NCI-H1694 treated with DMSO at 0.1 percent for 48 hours (cell line): ENCODE results near the gene WDR83.
A peak's percentile ranks its signal among the peaks of the same experiment; 100 is the strongest.
"Not testable (repeated sequence)": the region's sequence is repeated elsewhere in the genome, so short reads cannot be mapped to it uniquely, and the experiment has no call there.

Experiments used
- DNase-seq: peaks from one replicate; lab custom pipeline; 2025; lab: John Stamatoyannopoulos, UW

Gene WDR83

GRCh38 chr19:12656899-12657571 lies 9.6 kb upstream of the WDR83 start:
- no peak for DNase-seq

DNA sequence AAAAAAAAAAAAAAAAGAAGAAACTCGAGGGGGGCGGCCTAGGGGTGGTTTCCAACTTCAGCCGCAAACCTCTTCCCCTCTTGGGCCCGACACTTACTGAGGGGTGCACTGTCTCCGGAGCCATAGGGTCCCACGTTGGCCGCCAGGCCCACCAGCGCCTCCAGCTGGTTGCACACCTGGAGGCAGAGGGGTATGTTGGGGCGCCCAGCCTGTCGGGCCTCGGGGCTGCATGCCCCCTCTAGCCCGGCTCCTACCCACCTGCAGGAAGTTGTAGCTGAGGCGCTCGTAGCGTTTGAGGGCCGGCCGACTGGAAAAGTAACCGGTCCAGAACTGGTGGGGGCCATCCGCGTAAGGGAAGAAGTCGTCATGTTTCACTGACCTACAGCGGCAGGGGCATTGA lies 8.6 kb upstream of the WDR83 start:
- DNase-seq: no peak

GRCh38 chr19:12660980-12661379 lies 5.6 kb upstream of the WDR83 start:
- DNase-seq: no peak

GRCh38 chr19:12664406-12665280 lies 2.0 kb upstream of the WDR83 start:
- no peak for DNase-seq

DNA sequence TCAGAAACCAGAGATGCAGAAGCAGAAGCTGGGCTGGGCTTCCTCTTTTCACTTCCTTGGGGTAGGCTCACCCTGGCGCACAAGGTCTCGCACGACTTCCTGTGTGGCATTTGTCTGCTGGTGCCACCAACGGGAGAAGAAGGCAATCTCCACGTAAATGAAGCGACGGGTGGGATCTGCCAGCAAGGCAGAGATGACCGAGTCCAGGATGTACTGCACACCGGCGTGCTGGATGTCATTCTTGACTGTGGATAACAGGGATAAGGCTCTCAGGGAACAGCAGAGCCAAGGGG lies 1.4 kb upstream of the WDR83 start:
- DNase-seq: no peak

DNA sequence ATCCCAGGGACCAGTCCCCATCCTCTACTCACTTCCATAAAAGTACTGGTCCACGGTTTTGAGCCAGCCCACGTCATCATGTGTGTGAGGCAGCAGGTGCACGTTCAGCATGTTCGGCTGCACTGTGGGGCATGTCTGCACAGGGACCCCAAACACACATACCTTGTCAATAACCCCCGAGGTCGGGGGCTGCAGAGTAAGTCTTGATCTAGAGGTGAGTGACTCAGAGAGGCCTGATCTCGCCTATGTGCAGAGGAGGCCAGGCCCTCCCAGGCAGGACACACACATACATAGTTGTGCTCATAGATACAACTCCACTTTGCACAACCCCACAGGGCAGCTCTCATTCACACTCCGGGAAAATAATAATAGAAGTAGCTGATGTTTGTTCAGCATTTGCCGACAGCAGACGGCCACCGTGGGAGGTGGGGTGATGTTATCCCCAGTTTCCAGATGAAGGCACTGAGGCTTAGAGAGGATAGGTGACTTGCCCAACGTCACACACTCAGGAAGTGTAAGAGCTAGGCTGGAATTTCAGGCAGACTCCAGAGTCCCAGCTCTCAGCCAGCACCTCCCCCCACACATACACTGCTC lies 839 bp upstream of the WDR83 start:
- DNase-seq: no peak

- DNase-seq: no peak
Observed at GRCh38 chr19:12667731-12668302, 1.2 kb downstream of the WDR83 start.

GRCh38 chr19:12668346-12668745 lies 1.7 kb downstream of the WDR83 start:
- no peak for DNase-seq

DNA sequence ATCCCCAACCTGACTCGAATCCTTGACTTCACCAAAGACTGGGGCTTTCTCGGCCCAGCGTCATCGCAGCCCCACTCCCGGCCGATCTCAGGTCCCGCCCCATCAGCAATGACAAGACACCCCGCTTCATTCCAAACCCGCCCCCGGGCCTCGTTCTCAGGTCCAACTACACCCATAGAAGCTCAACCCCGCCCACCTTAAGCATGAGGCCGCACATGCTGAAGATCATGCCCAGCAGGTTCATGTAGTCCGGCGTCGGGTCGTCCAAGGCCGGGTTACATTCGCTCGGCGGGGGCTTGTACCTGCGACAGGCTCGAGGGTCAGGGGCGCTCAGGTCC lies 2.3 kb downstream of the WDR83 start:
- DNase-seq: no peak

DNA sequence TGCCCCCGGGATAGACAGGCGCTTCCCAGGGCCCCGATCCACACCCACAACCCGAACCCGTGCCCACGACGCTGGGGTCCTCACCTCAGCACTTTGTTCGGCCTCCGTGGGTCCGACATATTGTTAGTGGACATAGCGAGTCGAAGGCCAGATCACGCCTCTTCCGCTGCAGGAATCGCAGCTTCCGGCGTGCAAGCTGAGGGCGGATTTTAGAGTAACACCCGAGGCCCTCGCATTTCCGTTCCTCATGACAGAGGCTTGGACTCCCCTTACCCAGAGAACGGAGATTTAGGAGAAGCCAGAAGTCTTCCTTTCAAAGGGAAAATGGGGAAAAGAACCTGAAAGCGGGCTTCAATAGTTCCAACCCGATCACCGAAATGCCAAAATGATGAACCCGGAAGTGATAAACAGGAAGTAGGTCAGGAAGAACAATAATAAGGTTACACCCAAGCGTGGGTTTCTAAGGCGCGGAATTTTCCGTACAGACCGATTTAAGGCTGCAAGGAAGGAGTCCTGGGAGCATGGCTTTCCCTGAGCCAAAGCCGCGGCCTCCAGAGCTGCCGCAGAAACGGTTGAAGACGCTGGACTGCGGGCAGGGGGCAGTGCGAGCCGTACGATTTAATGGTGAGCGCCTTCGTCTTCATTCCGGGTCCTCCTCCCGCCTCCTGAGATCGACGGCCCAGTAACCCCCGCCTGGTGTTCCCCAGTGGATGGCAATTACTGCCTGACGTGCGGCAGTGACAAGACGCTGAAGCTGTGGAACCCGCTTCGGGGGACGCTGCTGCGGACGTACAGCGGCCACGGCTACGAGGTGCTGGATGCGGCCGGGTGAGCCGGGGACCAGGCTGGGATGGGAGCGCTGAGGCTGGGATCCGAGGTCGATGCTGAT lies 2.9 kb downstream of the WDR83 start:
- peak; percentile 62 for DNase-seq

DNA sequence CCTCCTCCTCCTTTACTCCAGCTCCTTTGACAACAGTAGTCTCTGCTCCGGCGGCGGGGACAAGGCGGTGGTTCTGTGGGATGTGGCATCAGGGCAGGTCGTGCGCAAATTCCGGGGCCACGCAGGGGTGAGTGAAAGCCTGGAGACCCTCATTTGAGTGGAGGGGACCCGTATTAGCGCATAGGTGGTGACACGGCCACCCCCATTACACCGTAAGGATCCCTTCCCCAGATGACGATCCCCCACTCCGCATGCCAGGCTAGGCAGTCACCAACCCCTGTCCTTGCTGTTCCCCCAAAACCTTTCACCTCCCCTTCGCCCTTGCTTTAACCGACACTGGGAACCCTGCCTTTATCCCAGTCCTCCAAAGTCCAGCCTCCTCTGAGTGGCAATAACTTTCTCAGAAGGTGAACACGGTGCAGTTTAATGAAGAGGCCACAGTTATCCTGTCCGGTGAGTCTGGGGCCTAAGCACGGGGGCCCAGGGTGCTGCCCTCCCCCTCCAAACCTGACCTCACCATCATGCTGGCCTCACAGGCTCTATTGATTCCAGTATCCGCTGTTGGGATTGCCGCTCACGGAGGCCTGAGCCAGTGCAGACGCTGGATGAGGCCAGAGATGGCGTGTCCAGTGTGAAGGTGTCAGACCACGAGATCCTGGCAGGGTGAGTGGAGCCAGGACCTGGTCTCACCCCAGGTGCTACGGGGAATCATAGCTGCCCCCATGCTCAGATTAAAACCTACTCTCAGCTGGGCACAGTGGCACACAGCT lies 3.7 kb downstream of the WDR83 start:
- no peak for DNase-seq

- peak; percentile 5 for DNase-seq
Observed at GRCh38 chr19:12672744-12673143, 6.1 kb downstream of the WDR83 start.

- DNase-seq: no peak
Observed at GRCh38 chr19:12675399-12675798, 8.8 kb downstream of the WDR83 start.

GRCh38 chr19:12675940-12676339 lies 9.3 kb downstream of the WDR83 start:
- DNase-seq: no peak

- DNase-seq: peak; percentile 17
Observed at GRCh38 chr19:12676384-12676792, 9.8 kb downstream of the WDR83 start.

DNA sequence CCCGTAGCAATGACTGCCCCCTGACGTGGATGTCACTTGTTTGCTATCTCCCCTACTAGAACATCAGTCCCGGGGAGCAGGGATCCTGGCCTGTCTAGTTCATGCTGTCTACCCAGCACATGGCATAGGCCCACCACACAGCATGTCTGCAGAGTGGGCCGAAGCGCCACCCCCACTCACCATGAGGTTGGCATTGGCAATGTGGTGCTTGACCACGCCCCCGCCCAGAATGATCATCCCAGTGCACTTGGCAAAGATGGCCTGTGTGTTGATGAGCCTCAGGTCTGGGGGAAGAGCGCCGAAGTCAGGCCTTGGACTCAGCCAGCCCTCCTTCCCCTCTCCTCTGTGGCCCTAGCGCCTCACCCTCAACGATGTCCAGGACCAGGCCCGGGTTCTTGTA lies 10.3 kb downstream of the WDR83 start:
- no peak for DNase-seq

- not testable (repeated sequence) for DNase-seq
Observed at GRCh38 chr19:12678039-12678438, 11.4 kb downstream of the WDR83 start.

- DNase-seq: no peak
Observed at GRCh38 chr19:12680034-12680433, 13.4 kb downstream of the WDR83 start.

DNA sequence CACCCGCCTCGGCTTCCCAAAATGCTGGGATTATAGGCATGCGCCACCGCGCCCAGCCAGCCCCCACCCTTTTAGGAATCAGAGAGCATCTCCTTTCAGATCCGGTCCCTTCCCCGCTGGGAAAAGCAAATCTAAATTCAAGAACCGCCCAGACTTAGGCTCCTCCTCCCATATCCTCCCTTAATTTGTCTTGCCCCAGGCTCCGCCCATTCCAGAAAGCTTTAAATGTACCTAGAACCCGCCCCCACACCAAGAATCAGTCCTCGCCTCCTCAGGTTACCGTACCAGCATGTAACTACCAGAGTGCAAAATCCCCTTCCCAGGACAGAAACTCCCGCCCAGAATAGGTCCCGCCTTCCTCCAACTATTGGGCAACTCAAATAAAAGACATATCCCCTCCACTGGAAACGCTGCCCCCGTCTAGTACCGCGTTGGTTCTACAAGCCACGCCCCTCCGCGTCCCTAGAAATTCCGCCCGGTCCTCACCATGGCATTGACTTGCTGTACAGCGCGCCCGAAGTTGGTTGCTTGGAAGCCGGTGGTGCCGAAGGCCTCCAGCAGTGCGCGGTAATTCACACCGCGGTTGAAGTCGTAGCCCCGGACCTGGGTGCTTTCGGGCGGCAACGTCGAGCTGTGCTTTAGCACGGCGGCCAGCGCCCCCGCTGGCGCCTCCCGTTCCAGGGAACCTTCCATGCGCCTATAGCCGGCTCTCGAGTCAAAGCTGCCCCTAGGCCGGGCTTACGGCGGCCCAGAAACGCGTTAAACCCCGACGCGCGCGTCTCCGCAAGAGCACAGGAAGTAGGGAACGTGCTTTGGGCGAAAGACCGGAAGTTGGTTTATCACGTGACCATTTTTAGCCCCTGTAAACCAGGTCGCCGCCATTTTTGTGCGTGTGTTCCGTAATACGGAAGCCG lies 14.7 kb downstream of the WDR83 start, which contains the start of gene DHPS:
Gene DHPS, minus strand, starts transcription at position 807 of the 914 bp plus-strand sequence. Its CDS starts 114 bp downstream, at position 693.
- peak; percentile 92 for DNase-seq

- DNase-seq: no peak
Observed at GRCh38 chr19:12685831-12686230, 19.2 kb downstream of the WDR83 start.
